RPMI7951 (cell line): ENCODE measurements around the gene FAM120B. TPM values are rescaled to one million over a fixed set of nuclear protein-coding genes. Genes with fewer than 3 reads are reported as not detected.
A peak's percentile ranks its signal among the peaks of the same experiment; 100 is the strongest.
"Not testable (repeated sequence)": the region's sequence is repeated elsewhere in the genome, so short reads cannot be mapped to it uniquely, and the experiment has no call there.

Experiments used
- DNase-seq: peaks from one replicate; pipeline ENCODE4 v3.0.0-alpha.2; 2012; ENCODE audit warnings: low read depth
- total RNA-seq: library from RNA; depleted of rRNA; stranded (reverse); fragments of >200 nt; shearing (Covaris generic); gene quantifications from 2 replicates; pipeline ENCODE4 v1.2.3, GENCODE V29; 2014

Gene FAM120B
- total RNA-seq, 1 experiment from 2014 or later = 12.7 TPM

DNA sequence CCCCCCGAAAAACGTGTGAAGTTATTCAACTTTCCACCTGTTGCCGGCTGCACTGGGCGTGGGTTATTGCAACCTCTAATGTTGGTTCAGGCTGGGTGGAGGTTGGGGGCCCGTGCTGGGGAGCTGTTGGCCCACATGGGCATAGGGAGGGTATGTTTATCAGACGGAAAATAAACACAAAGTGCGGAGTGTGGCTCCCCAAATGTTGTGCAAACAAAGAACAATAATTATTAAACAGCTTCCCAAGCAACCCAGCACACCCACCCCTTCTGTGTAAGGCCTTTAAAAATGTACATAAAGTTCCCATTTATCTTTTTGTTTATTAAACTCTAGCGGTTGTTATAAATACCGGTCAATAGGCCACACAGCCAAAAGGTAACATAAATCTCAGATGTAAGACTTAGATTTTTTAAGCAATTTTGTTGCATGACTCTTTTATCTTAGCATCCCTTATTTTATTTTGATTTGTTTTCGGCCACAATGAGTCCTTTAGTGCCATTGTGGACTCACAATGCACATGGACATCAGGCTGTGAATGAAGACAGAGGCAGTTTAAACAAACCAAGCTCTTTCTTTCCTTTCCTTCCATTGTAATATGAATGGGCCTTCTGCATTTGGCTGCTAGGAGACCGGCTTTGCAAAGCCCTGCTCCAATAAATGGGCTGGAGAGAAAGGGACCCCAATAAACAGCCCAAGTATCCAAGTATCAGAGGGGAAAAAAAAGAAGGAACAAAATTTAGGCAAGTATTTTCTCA is 8.8 kb upstream of the FAM120B start:
- no peak for DNase-seq

DNA sequence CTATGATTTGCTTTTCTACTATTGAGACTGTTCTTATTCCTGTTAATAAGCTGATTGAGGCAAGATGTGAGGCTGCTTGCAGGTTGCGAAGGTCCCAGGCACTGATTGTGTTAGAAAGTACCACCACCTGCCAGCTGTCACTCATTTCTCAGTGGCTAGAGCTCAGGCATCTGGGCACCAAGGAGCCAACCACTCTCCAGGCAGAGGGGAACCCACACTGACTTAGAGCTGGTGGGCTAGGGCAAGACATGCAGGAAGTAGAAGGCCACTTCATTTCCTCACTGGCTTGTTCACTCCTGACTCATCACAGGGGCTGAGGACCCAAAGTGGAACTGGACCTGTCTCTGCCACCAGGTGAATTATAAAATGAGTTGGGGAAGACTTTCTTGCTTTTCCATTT is 7.9 kb upstream of the FAM120B start:
- no peak for DNase-seq

DNA sequence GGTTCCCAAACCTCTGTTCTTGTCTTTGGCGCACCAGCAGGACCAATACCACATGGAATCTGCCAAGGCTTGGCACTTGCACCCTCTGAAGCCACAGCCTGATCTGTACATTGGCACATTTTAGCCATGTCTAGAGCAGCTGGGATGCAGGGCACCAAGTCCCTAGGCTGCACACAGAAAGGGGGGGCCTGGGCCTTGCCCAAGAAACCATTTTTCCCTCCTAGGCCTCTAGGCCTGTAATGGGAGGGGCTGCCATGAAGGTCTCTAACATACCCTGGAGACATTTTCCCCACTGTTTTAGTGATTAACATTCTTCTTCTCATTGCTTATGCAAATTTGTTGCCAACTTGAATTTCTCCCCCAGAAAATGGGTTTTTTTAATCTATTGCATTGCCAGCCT is 5.4 kb upstream of the FAM120B start:
- DNase-seq = no peak

DNA sequence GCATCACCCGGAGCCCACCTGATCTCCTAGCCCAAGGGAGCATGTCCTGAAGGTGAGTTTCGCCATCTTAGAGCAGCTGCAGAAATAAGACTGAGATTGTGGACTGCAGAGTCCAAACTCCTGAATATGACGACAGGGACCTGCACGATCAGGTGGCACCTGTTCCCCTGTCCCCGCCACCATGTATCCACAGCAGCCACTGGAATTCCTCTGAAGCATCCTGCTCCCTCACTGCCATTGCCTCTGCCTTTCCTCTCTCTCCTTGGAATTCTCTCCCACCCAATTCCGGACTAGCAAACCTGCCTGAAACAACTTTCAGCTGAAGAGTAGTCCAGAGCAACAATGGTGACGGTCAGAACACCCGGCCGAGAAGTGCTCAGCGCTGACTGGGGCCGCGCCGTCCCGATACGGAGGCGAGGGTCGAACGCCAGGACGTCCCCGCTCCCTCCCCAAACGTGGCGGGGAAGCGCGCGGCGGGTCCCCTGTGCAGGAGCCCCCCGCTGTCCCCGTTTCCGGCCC is 694 bp upstream of the FAM120B start:
- no peak for DNase-seq

DNA sequence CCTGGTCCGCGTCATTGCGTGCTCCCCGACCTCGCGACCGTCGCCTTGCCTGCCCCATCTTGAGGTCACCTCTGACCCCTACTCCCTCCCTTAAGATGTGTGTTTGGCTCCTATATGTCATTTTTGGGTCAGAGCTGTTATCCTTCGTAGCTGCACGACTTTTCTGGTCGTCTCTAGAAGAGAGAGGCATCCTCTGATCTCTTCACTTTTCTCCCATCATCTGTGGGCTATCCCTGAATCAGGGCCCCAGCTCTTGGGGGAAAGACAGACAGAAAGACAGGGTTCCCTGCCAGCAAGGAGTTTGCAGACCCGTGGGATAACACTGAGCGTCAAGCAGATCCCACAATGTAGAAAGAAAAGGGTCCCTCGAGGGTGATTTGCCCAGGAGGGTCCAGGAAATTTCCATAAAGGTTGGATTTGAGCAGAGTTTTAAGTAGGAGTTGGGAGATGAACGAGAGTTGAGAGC is 555 bp downstream of the FAM120B start:
- no peak for DNase-seq

DNA sequence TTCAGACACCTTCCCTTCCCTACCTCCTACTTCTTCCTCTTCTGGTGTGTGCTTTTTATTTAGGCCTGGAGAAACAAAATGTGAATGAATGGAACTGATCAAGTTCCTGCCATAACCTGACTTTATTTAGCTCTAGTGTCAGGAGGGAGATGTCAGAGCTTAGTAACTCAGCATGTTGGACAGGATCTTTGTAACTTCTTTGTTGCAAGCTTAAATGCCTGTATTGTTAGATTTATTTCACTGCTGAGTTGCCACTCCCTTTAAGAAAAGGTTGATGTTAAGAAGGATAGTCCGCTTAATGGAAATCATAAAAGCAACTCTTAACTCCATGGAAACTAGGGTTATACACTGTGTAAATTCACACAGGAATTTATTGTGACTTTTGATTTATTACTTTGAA is 2.2 kb downstream of the FAM120B start:
- DNase-seq = no peak

DNA sequence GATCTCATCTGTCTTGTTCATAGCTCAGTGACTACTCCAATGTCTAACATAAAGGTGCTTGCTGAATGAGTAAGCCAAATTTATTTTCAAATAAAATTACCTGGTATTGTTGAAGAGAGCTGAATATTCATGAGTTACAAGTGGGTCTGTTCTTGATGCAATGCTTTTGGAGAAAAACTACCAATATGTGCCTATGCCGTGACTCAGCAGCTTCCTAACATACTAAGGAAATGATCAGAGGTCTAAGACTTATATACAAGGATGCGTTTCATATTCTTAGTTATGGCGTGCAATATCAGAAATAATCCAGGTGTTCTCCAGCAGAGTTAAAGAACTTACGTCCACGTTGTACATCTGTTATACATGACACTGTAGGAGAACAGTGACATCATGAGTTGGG is 5.1 kb downstream of the FAM120B start:
- DNase-seq = no peak

DNA sequence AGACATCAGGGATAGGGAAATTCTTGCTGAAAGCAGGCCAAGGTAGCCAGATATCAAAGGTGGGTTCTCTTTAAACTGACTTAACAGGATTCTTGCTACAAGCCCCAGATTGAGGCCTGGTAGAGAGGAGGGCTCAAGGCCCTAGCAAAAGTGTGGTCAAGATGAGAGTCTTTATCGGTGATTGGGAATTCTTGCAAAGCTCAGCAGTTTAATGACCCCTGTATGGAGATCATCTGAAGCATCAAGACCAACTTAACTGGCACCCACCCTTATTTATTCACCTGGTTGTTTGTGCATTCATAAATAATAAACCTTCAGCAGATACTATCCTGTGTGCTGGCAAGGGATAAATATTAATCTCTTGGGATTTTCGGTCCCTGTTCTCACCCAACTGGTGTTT is 6.3 kb downstream of the FAM120B start:
- DNase-seq = no peak

DNA sequence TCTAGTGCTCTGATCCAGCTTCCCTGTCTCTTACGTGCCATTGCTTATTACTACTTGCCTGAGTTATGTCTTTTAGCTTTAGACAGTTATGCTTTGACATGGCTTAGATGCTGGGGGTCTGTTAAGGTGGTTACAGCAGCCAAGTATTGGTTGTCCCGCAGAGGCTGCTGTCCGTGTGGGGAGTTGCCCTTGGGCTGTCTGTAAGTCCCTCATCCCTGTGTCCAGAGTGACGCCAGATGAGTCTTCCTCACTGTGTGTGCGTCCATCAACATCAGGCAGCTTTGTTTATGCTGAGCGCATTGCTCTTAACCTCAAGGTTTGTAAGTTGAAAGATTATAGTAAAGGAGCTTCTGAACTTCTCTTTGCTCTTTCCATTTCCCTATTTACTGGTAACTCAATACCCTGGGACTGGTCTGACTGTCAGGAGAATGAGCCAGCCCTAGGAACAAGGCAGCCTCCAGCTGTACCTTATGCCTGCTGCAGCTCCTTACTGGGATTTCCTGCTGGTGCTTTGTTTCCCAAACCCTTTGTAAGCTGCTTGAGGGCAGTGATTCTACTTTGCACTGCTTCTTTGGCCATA is 7.2 kb downstream of the FAM120B start:
- no peak for DNase-seq

DNA sequence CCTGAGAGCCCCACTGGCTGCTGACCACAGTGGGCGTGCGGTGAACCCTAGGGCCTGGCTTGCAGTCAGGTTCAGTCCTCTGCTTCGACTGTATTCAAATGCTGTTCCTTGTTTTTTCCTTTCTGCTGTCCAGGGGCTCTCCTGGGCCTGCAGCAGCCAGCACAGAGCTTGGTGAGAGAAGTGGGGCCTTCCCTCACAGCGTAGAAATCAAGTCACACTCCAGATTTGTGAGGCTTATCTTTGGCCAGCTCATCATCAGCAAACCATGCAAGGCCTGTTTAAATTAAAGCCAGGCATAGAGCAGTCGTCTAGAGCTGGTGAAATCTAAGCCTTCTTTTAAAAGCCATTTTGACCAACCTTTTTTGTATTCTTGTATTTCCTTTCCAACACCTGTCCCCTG is 8.4 kb downstream of the FAM120B start:
- no peak for DNase-seq

DNA sequence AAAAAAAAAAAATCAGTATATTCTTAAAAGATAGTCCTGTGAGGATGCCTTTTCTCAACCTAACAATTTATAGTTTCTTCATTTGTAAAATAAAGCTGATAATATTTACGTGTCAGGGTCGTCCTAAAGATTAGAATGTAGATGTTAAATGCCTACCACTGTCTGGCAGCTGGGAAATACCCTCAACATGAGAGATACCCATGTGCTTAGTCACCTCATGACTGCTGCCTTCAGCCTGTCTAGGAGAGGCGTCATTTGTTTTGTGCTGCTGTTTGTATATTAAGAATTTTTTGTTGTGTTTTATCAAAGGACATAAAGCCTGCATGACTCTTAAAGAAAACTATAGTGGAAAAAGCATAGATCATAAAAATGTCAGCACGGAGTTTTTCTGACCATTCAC is 9.5 kb downstream of the FAM120B start:
- peak; percentile 68 for DNase-seq

DNA sequence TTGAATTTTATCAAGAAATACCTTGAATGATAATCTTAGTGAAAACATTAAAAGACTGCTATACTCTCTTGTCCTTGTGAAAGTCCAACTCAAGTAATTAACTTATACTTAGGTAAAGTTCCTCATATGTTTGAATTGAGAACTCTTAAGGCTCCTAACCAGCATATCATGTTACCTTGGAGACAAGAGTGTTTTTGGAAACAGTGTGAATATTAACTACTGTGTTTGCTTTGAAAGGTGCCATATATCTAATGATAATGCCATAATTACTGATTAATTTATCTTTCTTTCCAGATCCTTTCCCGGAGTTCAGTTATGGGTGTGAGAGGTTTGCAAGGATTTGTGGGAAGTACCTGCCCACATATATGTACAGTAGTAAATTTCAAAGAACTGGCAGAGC is 10.5 kb downstream of the FAM120B start:
- no peak for DNase-seq

DNA sequence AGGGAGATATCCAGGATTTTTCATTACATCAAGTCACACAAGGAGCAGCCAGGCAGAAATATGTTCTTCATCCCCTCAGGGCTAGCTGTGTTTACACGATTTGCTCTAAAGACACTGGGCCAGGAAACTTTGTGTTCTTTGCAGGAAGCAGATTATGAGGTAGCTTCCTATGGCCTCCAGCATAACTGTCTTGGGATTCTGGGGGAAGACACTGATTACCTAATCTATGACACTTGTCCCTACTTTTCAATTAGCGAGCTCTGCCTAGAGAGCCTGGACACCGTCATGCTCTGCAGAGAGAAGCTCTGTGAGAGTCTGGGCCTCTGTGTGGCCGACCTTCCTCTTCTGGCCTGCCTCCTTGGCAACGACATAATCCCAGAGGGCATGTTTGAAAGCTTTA is 11.2 kb downstream of the FAM120B start:
- no peak for DNase-seq

DNA sequence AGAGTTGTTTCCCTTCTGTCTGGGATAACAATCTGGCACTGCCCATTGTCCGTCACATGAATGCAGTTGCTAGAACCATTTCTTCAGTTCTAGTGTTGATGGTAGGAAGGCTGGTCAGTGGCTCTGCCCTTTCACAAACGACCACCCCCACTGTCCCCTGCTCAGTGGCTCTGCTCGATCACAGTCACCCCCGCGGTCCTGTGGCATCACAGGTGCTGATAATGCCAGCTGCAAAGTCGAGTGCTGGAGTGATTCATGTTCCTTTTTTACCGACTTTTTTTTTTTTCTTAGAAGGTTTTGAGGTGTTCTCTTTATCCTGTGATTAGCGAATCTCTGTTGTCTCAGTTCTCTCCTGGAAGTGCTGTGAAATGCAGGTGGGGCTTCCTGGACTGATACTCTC is 22.8 kb downstream of the FAM120B start:
- no peak for DNase-seq

DNA sequence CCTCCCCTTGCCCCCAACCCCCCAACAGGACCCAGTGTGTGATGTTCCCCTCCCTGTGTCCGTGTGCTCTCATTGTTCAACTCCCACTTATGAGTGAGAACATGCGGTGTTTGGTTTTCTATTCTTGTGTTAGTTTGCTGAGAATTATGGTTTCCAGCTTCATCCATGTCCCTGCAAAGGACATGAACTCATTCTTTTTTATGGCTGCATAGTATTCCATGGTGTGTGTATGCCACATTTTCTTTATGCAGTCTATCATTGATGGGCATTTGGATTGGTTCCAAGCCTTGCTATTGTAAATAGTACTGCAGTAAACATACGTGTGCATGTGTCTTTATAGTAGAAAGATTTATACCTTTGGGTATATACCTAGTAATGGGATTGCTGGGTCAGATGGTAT is 28.6 kb downstream of the FAM120B start:
- DNase-seq = not testable (repeated sequence)

DNA sequence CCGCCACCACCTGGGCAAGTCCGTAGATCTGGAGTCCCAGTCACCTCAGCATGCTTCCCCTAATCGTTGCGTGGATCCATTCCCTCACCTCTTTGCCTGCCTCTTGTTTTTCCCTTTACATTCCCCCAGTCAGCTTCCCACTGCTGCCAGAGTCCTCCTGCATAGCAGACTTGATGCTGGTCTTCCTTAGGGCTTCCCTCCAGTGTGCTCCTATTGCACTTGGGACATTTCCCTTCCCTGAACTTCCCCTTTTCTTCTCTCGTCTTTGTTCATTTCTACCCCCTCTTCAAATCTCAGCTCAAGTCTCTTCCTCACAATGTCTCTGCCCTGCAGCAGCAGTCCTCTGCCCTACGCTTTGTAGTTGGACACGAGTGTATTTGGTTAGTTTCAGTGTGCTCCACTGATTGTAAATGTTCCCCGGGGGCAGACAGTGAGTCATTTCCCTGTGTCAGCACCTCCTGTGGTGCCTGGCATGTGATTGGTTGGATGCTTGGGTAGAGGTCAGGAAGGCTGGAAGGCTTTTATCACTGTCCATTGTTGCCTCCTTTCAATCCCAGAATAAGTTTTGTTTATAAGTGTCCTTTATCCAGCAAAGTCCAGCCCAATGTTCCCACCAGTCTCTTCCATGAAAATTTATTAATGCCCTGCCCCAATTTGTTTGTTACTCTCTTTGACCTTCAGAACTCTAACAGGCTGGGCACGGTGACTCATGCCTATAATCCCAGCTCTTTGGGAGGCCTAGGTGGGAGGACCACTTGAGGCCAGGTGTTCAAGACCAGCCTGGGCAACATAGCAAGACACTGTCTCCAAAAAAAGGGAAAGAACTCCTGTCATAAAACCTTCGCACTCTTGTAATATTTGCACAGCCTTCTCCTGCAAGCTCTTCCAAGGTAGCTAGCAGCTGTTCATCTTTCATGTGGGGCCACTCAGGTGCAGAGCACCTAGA is 38.3 kb downstream of the FAM120B start:
- peak; percentile 99 for DNase-seq

DNA sequence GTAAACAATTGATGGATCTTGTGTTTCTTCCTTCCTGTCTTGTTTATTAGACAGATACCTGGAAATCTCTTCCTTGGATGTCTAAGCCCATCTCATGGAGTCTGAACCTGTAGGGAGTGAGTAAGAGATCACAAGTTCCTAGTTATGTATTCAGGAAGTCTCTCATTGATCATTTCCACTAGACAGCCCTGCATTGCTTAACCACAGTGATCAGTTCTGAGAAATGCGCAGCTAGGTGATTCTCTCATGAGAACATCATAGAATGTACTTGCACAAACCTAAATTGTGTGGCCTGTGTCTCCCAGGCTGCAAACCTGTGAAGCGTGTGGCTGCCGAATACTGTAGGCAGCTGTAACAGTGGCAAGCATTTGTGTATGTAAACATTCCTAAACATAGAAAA is 39.1 kb downstream of the FAM120B start:
- no peak for DNase-seq

DNA sequence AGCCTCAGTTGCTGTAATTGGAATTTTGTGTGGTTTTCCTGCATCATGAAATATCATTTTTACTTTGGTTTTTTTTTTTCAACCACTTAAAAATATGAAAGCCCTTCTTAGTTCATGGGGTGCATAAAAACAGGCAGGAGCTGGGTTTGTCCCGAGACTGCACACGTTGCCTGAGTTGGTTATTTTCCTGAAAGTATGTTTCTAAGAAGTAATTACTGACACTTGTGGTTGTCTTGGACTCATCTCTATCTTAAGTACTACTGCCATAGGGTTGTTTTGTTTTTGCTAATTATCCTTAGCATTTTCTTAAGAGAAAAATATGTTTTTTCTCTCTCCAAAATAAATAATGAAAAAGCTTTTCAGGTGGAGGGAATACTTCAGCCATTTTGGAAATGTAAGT is 40.1 kb downstream of the FAM120B start:
- no peak for DNase-seq

DNA sequence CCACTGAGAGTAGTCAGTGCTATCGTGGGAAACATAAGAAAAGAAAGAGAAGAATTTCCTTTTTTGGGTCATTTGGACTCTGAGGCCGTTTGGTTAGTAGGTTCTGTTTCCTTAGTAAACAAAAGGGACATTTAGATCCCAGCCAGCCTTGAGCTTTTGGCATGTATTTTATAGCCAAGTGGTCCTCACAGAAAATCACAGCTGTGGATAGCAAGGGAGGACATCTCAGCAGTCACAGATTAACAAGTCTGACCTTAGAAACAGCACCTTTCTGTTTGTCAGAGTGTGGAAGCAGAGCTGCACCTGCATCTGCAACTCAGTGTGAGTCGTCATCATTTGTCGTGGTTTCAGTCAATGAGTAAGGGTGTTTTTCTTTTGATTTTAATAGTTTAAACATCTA is 40.5 kb downstream of the FAM120B start:
- peak; percentile 10 for DNase-seq

DNA sequence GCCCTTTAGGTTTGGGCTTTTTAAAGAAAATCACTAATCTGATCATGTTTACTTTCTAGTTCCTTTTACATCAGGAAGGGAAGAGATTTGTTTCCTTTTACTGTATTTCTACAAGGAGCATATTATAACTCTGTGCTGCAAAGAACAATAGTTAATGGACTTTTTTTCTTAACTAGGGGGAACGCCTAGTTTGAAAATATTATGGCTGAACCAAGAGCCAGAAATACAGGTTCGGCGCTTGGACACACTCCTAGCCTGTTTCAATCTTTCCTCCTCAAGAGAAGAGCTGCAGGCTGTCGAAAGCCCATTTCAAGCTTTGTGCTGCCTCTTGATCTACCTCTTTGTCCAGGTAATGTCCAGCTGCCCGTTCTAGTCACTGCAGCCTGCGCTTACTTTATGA is 41.4 kb downstream of the FAM120B start:
- no peak for DNase-seq

DNA sequence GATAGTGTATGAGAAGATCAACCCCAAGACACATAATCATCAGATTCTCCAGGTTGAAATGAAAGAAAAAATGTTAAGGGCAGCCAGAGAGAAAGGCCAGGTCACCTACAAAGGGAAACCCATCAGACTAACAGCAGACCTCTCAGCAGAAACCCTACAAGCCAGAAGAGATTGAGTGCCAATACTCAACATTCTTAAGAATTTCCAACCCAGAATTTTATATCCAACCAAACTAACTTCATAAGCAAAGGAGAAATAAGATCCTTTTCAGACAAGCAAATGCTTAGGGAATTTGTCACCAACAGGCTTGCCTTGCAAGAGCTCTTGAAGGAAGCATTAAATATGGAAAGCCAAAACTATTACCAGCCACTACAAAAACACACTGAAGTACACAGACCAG is 44.9 kb downstream of the FAM120B start:
- not testable (repeated sequence) for DNase-seq

DNA sequence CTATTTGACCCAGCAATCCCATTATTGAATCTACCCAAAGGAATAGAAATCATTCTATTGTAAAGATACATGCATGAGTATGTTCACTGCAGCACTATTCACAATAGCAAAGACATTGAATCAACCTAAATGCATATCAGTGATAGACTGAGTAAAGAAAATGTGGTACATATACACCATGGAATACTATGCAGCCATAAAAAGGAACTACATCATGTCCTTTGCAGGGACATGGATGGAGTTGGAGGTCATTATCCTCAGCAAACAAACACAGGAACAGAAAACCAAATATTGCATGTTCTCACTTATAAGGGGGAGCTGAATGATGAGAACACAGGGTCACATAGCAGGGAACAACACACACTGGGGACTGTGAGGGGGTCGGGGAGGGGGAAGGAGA is 48.6 kb downstream of the FAM120B start:
- DNase-seq = not testable (repeated sequence)
